LNCAP (cell line): ENCODE results near the gene SBF2.
A peak's percentile ranks its signal among the peaks of the same experiment; 100 is the strongest.

Source experiments
- TF ChIP-seq, protein P1 (sequence below): fragments of 450-650 bp; IDR thresholded peaks from 2 replicates; pipeline ENCODE4 v1.5.1; 2017; ENCODE audit warnings: mild to moderate bottlenecking

The SBF2 gene

DNA sequence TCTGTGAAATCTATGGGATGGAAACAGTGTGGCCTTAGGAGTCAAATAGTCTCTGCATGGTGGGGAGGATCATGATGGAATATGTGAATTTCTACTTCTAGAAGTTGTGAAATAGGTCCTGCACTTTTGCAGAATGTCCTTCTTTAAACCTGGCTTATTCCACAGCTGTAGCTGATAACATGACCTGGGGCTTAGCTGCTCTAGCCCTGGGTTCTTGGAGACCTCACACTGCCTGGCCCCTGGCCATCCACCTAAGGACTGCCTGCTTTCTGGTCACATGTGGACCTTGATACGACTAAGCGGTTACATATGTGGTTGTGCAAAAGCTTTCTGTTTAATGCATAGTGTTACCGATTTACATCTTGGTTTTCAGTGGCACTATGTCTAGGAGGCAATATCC lies 541.9 kb downstream of the SBF2 start:
- TF ChIP-seq, protein P1, sequence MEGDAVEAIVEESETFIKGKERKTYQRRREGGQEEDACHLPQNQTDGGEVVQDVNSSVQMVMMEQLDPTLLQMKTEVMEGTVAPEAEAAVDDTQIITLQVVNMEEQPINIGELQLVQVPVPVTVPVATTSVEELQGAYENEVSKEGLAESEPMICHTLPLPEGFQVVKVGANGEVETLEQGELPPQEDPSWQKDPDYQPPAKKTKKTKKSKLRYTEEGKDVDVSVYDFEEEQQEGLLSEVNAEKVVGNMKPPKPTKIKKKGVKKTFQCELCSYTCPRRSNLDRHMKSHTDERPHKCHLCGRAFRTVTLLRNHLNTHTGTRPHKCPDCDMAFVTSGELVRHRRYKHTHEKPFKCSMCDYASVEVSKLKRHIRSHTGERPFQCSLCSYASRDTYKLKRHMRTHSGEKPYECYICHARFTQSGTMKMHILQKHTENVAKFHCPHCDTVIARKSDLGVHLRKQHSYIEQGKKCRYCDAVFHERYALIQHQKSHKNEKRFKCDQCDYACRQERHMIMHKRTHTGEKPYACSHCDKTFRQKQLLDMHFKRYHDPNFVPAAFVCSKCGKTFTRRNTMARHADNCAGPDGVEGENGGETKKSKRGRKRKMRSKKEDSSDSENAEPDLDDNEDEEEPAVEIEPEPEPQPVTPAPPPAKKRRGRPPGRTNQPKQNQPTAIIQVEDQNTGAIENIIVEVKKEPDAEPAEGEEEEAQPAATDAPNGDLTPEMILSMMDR: no peak

- TF ChIP-seq, protein P1: no peak
Observed at GRCh38 chr11:9750551-9750950, 543.5 kb downstream of the SBF2 start.

GRCh38 chr11:9748361-9748970 lies 545.6 kb downstream of the SBF2 start:
- TF ChIP-seq, protein P1: peak; percentile 79

DNA sequence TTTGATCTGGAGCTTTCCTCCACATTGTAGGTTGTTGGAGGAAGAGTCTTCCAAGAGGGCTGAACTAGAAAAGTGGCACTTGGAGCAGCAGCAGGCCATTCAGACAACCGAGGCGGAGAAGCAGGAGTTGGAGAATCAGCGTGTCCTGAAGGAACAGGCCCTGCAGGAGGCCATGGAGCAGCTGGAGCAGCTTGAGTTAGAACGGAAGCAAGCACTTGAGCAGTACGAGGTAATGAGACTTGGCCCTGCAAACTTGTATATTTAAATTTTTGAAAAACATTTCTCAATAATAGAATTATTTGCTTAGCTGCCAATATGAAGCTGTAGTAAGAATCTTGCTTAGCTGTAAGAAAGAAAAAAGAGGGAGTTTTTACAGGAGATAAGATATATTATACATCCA lies 546.2 kb downstream of the SBF2 start:
- TF ChIP-seq, protein P1: no peak

DNA sequence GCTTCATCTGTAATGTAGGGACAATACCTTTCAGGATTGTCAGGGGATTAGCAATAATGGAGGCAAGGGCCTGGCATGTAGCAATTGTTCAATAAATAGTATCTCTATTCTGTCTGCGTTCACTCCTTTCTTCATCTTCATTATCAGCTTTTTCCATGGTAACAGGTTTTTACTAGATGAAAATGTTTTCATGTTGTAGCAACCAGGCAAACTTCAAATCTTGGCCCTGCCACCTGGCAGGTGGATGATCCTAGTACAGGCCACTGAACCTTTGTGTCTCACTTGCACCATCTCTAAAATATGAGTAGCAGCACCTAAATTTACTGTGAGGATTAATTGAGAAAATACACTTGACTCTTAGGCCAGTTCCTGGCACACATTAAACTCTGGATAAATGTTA lies 546.8 kb downstream of the SBF2 start:
- TF ChIP-seq, protein P1: no peak

GRCh38 chr11:9745411-9746211 lies 548.4 kb downstream of the SBF2 start:
- TF ChIP-seq, protein P1: no peak

GRCh38 chr11:9741260-9741659 lies 552.8 kb downstream of the SBF2 start:
- TF ChIP-seq, protein P1: no peak
